Measurements from ENCODE around the gene MARK1.

Gene MARK1

GRCh38 chr1:220616836-220617235, 88.9 kb downstream of the MARK1 start:
- in situ Hi-C loops (cut with MboI; ENCODE audit: low sequenced_read_pairs, unreplicated experiment) = no loop called here
- no peak for TF ChIP-seq CTCF (IDR thresholded peaks at IDR 0.05; ENCODE audit: borderline replicate concordance, control extremely low read depth, extremely low read depth, insufficient read depth, missing control alignments)
- DNase-seq (ENCODE audit: low spot score) = no peak

- TF ChIP-seq CTCF (IDR thresholded peaks at IDR 0.05; ENCODE audit: borderline replicate concordance, control extremely low read depth, extremely low read depth, insufficient read depth, missing control alignments) = no peak
- in situ Hi-C loops (cut with MboI; ENCODE audit: low sequenced_read_pairs, unreplicated experiment) = no loop called here
- no peak for DNase-seq (ENCODE audit: low spot score)
These were observed 100.5 kb downstream of the MARK1 start for GRCh38 chr1:220628431-220628830.

GRCh38 chr1:220631238-220631815, 103.4 kb downstream of the MARK1 start:
- TF ChIP-seq CTCF (IDR thresholded peaks at IDR 0.05; ENCODE audit: borderline replicate concordance, control extremely low read depth, extremely low read depth, insufficient read depth, missing control alignments) = no peak
- DNase-seq (ENCODE audit: low spot score) = no peak
- in situ Hi-C loops (cut with MboI; ENCODE audit: low sequenced_read_pairs, unreplicated experiment) = no loop called here

- no peak for DNase-seq (ENCODE audit: low spot score)
- TF ChIP-seq CTCF (IDR thresholded peaks at IDR 0.05; ENCODE audit: borderline replicate concordance, control extremely low read depth, extremely low read depth, insufficient read depth, missing control alignments) = no peak
- in situ Hi-C loops (cut with MboI; ENCODE audit: low sequenced_read_pairs, unreplicated experiment) = no loop called here
These were observed 109.8 kb downstream of the MARK1 start for GRCh38 chr1:220637759-220638158.

GRCh38 chr1:220642285-220642684, 114.3 kb downstream of the MARK1 start:
- in situ Hi-C loops (cut with MboI; ENCODE audit: low sequenced_read_pairs, unreplicated experiment) = no loop called here
- DNase-seq (ENCODE audit: low spot score) = no peak
- no peak for TF ChIP-seq CTCF (IDR thresholded peaks at IDR 0.05; ENCODE audit: borderline replicate concordance, control extremely low read depth, extremely low read depth, insufficient read depth, missing control alignments)

- no peak for TF ChIP-seq CTCF (IDR thresholded peaks at IDR 0.05; ENCODE audit: borderline replicate concordance, control extremely low read depth, extremely low read depth, insufficient read depth, missing control alignments)
- in situ Hi-C loops (cut with MboI; ENCODE audit: low sequenced_read_pairs, unreplicated experiment) = no loop called here
- no peak for DNase-seq (ENCODE audit: low spot score)
These were observed 125.1 kb downstream of the MARK1 start for GRCh38 chr1:220652995-220653394.

All from GM13976 (cell line).